Chondrocyte (in vitro differentiated cells): Measurements from ENCODE around the gene A3GALT2. TPM values are rescaled to one million over a fixed set of nuclear protein-coding genes. Genes with fewer than 3 reads are reported as not detected.
A peak's percentile ranks its signal among the peaks of the same experiment; 100 is the strongest.

Experiments
- DNase-seq: peaks from one replicate; pipeline ENCODE4 v3.0.0; 2021; ENCODE audit warnings: mixed read lengths, low spot score
- H3K27ac Mint-ChIP-seq: one replicate; pipeline ENCODE4 v1.8.0; 2021; ENCODE audit warnings: mild to moderate bottlenecking, moderate library complexity, mixed read lengths; ENCODE audit not compliant: unreplicated experiment
- H3K27me3 Mint-ChIP-seq: 2 replicates; pipeline ENCODE4 v1.8.0; 2021; ENCODE audit warnings: low read depth, mixed read lengths
- H3K36me3 Mint-ChIP-seq: 2 replicates; pipeline ENCODE4 v1.8.0; 2021; ENCODE audit warnings: low read depth, mixed read lengths
- H3K4me1 Mint-ChIP-seq: 2 replicates; pipeline ENCODE4 v1.8.0; 2021; ENCODE audit warnings: low read depth, mild to moderate bottlenecking, mixed read lengths
- H3K4me3 Mint-ChIP-seq: one replicate; pipeline ENCODE4 v1.8.0; 2021; ENCODE audit warnings: mild to moderate bottlenecking, moderate library complexity, mixed read lengths; ENCODE audit not compliant: unreplicated experiment
- H3K9me3 Mint-ChIP-seq: 2 replicates; pipeline ENCODE4 v1.8.0; 2021; ENCODE audit warnings: low read depth, mixed read lengths
- CTCF ChIP-seq: fragments of 200-600 bp; sonication (generic); IDR thresholded peaks from 2 replicates; pipeline ENCODE4 v1.5.0; 2021; ENCODE audit warnings: antibody characterized with exemption, mild to moderate bottlenecking, moderate library complexity
- total RNA-seq: library from RNA; stranded (reverse); gene quantifications from 3 replicates; pipeline ENCODE4 v1.2.1, GENCODE V29; 2021

Gene A3GALT2
- total RNA-seq, 1 donor from 2014 or later, result 0.27 TPM

DNA sequence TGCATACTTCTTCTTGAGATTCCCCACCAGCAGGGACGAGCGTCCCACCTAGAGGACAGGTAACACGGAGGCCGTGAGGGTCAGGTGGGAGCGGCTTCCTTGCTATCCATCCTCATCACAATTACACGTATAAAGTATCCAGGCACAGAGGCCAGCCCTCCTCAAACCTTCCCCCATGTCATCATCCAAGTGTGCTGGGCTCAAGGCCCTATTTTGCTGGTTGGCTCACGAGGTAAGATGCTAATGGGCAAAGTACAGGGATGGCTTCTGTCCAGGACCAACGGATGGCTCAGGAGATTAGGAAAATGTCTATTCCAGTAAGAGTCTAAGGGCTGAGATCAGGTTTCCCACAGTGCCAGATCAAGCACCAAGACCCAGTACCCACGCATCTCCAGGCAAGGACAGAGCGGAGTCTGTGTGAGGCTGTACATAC lies 11.5 kb upstream of the A3GALT2 start:
- Mint-ChIP-seq H3K9me3 (no peaks in the 10 kb centered on the region), H3K36me3 (peaks cover 39% of the 10 kb centered on the region), H3K4me3 (no peak overlapping the region), H3K27me3 (no peaks in the 10 kb centered on the region), H3K4me1 (peaks cover 77% of the 10 kb centered on the region), H3K27ac (peak overlapping the region; percentile 42)
- no peak for TF ChIP-seq CTCF
- no peak for DNase-seq

GRCh38 chr1:33331444-33332356 lies 10.8 kb upstream of the A3GALT2 start:
- H3K4me3 Mint-ChIP-seq, result no peak overlapping the region
- peak overlapping the region; percentile 74 for H3K27ac Mint-ChIP-seq

GRCh38 chr1:33330906-33331305 lies 10.0 kb upstream of the A3GALT2 start:
- Mint-ChIP-seq H3K4me1 (peaks cover 62% of the 10 kb centered on the region), H3K36me3 (peaks cover 47% of the 10 kb centered on the region), H3K4me3 (no peak overlapping the region), H3K27me3 (no peaks in the 10 kb centered on the region), H3K27ac (no peak overlapping the region), H3K9me3 (no peaks in the 10 kb centered on the region)
- TF ChIP-seq CTCF, result no peak
- no peak for DNase-seq

More at GRCh38 chr1:33331444-33332356, 10.8 kb upstream of the A3GALT2 start:
- H3K27me3 Mint-ChIP-seq, result no peaks in the 10 kb centered on the region
- TF ChIP-seq CTCF, result no peak
- no peaks in the 10 kb centered on the region for H3K9me3 Mint-ChIP-seq
- no peak for DNase-seq
- peaks cover 70% of the 10 kb centered on the region for H3K4me1 Mint-ChIP-seq
- H3K36me3 Mint-ChIP-seq, result peaks cover 43% of the 10 kb centered on the region

DNA sequence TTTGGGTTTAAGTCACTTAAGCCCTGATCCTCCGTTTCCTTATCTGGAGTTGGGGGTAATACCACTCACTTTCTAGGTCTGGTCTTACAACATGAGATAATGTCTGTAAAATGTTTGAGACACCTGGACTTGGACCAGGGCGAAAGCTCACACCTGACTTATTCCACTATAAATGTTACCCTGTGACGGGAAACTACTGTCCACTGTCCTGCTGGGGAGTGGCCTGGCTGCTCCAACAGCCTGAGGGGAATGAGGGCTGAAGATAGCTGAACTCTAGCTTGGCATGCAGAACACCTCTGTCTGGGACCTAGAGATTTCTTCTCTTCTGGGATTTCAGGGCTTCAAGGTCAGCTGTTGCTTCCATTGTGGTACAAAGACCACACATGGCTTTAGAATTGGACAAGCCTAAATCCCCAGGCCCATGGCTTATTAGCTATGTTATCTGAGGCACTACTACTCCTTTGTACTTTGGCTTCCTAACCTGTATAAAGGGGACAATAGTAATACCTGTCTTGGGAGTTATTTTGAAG lies 9.5 kb upstream of the A3GALT2 start:
- Mint-ChIP-seq H3K4me1 (peaks cover 59% of the 10 kb centered on the region), H3K36me3 (peaks cover 52% of the 10 kb centered on the region), H3K27me3 (no peaks in the 10 kb centered on the region), H3K27ac (no peak overlapping the region), H3K9me3 (no peaks in the 10 kb centered on the region), H3K4me3 (no peak overlapping the region)
- TF ChIP-seq CTCF, result no peak
- no peak for DNase-seq

DNA sequence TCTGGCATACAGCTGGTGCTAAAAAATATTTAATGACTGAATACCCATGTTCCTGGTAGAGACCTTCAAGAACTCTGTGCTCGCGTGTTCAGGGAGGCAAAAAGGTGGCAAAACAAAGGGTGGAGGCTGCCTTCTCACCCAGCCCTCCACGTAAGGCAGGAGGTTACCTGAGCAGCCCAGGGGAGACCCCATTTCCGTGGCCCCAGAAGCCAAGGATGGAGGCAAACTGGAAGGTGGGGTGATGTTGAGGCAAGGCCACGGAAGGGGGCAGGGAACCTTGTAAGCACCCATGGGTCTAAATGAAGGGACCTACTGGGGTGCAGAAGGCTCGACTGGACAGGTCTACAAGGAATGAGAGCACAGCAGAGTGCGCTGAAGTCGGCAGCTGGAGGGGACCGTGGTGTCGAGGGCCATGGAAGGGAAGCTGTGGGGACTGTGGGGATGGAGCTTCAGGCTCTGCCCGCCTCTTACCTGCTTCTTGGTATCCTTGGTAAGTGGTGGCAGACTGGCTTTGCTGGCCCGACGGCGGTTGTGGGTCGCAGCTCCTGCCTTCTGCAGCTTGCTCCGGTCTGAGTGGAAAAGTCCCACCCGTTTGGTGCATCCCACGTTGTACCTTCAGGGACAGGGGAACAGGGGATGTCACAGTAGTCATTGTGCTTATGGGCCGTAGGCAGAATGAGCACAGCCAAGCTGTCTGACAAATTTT lies 8.9 kb upstream of the A3GALT2 start:
- Mint-ChIP-seq H3K36me3 (peaks cover 53% of the 10 kb centered on the region), H3K27me3 (no peaks in the 10 kb centered on the region), H3K4me1 (peaks cover 53% of the 10 kb centered on the region), H3K27ac (no peak overlapping the region), H3K9me3 (no peaks in the 10 kb centered on the region), H3K4me3 (no peak overlapping the region)
- DNase-seq, result no peak
- TF ChIP-seq CTCF, result no peak
